ENCODE measurements around the gene FBXO28.

DNA sequence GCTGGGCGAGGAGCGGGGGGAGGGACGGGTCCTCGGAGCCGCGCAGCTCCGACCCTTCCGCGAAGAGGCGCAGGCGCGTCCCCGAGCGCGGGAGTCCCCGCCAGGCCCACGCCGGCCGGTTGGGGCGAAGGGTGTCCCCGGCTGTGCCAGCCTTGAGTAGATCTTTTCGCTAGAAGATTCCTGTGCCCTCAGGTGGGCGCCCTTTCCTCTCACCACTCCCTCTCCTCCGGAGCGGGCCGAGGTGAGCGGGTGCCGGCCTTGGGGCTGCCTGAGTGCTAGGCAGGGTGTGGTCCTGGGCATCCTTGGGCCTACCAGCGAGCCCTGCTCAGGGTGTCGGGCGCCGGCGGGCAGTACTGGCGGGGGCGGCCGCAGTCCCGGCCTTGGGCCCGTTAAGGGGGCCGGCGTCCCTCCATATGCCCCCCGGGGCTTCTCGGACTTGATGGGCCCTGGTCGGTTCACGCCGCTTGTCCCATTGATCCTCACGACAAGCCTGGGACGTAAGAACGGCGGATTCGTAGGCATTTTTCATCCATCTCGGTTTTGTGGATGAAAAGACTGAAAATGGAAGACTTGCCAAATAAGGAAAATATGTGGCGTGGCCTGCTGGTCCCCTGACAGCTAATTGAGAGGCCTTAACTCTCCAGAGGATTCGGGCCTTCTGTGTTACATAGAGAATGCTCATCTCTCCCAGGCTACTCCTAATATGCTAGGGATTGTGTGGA, 69.8 kb downstream of the FBXO28 start:
- TF ChIP-seq, protein P1, sequence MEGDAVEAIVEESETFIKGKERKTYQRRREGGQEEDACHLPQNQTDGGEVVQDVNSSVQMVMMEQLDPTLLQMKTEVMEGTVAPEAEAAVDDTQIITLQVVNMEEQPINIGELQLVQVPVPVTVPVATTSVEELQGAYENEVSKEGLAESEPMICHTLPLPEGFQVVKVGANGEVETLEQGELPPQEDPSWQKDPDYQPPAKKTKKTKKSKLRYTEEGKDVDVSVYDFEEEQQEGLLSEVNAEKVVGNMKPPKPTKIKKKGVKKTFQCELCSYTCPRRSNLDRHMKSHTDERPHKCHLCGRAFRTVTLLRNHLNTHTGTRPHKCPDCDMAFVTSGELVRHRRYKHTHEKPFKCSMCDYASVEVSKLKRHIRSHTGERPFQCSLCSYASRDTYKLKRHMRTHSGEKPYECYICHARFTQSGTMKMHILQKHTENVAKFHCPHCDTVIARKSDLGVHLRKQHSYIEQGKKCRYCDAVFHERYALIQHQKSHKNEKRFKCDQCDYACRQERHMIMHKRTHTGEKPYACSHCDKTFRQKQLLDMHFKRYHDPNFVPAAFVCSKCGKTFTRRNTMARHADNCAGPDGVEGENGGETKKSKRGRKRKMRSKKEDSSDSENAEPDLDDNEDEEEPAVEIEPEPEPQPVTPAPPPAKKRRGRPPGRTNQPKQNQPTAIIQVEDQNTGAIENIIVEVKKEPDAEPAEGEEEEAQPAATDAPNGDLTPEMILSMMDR (IDR thresholded peaks at IDR 0.05): no peak
- TF ChIP-seq POLR2A (IDR thresholded peaks at IDR 0.05) (peak in 1 of 2 donors; percentile 19), EP300 (IDR thresholded peaks at IDR 0.05) (no peak)

Measured in sigmoid colon (tissue), 4 donors.